ENCODE measurements around the gene RBMS2.

- TF ChIP-seq EZH2 (IDR thresholded peaks at IDR 0.05; ENCODE audit: insufficient read depth, poor library complexity, severe bottlenecking) (no peak), EZH2phosphoT487 (IDR thresholded peaks at IDR 0.05; ENCODE audit: insufficient read depth, low read depth) (no peak)
Measured at GRCh38 chr12:56631790-56632700, 110.4 kb downstream of the RBMS2 start.

Data from GM23248 (cell line).